Right ventricle myocardium inferior (tissue), 1 donor: ENCODE data around the gene JAM3. TPM values are rescaled to one million over a fixed set of nuclear protein-coding genes. Genes with fewer than 3 reads are reported as not detected.

ENCODE experiments used
- ATAC-seq: fragments of 200-7000 bp; cut with Tn5 transposase; one replicate; pipeline ENCODE4 v1.9.1; 2020; ENCODE audit warnings: mild to moderate bottlenecking, moderate library complexity
- DNase-seq: peaks from one replicate; pipeline ENCODE4 v3.0.0; 2021; ENCODE audit errors: missing footprints
- intact Hi-C: fragments of 100-400 bp; cut with DNase I; formaldehyde crosslinking; loops from one replicate; pipeline ENCODE4 v1.11.0; 2022
- total RNA-seq: library from RNA; stranded (reverse); fragmentation: NEBNext Ultra II Directional; extraction: Animal tissue kit (Norgen Biotek cat#: 25700); gene quantifications from one replicate; pipeline ENCODE4 v1.2.1, GENCODE V29; 2021
- donor health status: DM: no; HTN: yes; CAD: no; lungs with severe emphysema.

The JAM3 gene
- total RNA-seq, 1 donor from 2014 or later = 22.5 TPM

- no peak for ATAC-seq
- intact Hi-C loops = no loop called here
- no peak for DNase-seq
Observed at GRCh38 chr11:134199531-134199930, 130.7 kb downstream of the JAM3 start.

DNA sequence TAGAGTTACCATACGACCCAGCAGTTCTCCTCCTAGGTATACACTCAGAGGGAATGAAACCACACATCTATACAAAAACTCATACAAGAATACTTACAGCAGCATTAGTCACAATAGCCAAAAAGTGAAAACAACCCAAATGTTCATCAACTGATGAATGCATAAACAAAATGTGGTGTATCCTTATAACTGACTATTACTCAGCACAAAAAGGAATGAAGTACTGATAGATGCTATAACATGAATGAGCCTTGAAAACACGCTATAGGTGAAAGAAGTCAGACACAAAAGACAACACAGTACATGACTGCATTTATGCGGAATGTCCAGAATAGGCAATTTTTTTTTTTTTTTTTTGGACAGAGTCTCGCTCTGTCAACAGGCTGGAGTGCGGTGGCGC, 131.8 kb downstream of the JAM3 start:
- DNase-seq = no peak
- ATAC-seq = no peak
- intact Hi-C loops = no loop called here

Other genes with a start within 250 kb of the JAM3 start
- not detected for gene SPATA19, start 223.6 kb upstream of the JAM3 start, total RNA-seq
- 41.7 TPM for gene IGSF9B, start 112.1 kb upstream of the JAM3 start, total RNA-seq
- gene NCAPD3, start 154.9 kb downstream of the JAM3 start, total RNA-seq = 12.3 TPM
- 39.5 TPM for gene VPS26B, start 155.6 kb downstream of the JAM3 start, total RNA-seq
- gene THYN1, start 184.3 kb downstream of the JAM3 start, total RNA-seq = 36.8 TPM
- gene ACAD8, start 184.5 kb downstream of the JAM3 start, total RNA-seq = 36.1 TPM
- gene GLB1L3, start 207.3 kb downstream of the JAM3 start, total RNA-seq = not detected